Measurements from ENCODE around the gene GCFC2.

The GCFC2 gene

DNA sequence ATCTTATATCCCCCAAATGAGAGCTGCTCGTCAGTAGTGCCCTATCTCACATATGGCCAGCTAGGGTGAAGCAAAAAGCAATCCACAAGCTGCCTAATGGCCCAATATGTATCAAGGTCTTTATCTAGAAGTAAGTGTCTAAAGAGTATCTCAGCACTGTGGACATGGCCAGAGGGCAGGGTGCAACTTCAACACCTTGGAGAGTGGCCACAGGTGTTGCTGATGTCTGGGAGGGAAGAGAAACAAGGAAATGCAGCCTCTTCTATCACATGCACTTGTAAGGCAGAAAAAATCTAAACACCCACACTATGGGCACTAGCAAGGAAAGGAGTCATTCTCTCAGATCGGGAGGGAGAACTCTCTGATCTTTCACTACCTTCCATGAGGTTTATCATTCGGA lies 87.8 kb downstream of the GCFC2 start:
- Mint-ChIP-seq H3K36me3 (ENCODE audit: low read depth) (no peaks in the 10 kb centered on the region), H3K27ac (no peak overlapping the region), H3K4me1 (ENCODE audit: low read depth) (no peaks in the 10 kb centered on the region), H3K9me3 (no peaks in the 10 kb centered on the region), H3K4me3 (no peak overlapping the region), H3K27me3 (peaks cover 20% of the 10 kb centered on the region)

DNA sequence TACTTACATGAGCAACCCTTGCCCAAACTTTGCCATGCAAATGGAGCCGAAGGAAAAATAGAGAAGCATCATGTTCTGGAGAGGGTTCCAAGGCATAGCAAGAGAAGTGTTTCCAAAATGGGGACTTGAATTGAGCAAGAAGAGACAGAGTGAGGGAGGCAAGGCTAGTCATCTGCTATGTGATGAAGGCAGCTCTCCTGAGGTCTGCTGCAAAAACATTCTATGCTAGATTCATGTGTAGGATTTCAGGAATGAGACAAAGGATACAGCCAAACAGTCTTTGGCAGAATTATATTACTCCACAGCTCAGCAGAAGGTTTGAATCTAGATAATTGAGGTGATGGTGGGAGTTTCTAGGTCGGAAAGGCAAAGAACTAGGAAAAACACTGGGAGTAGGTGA lies 88.2 kb downstream of the GCFC2 start:
- Mint-ChIP-seq H3K36me3 (ENCODE audit: low read depth) (no peaks in the 10 kb centered on the region), H3K27me3 (peaks cover 24% of the 10 kb centered on the region), H3K4me3 (no peak overlapping the region), H3K27ac (no peak overlapping the region), H3K4me1 (ENCODE audit: low read depth) (no peaks in the 10 kb centered on the region), H3K9me3 (no peaks in the 10 kb centered on the region)

- Mint-ChIP-seq H3K27ac (no peak overlapping the region), H3K9me3 (no peaks in the 10 kb centered on the region), H3K27me3 (peaks cover 23% of the 10 kb centered on the region), H3K4me1 (ENCODE audit: low read depth) (no peaks in the 10 kb centered on the region), H3K36me3 (ENCODE audit: low read depth) (no peaks in the 10 kb centered on the region), H3K4me3 (no peak overlapping the region)
These were observed 89.5 kb downstream of the GCFC2 start for GRCh38 chr2:75621228-75621627.

DNA sequence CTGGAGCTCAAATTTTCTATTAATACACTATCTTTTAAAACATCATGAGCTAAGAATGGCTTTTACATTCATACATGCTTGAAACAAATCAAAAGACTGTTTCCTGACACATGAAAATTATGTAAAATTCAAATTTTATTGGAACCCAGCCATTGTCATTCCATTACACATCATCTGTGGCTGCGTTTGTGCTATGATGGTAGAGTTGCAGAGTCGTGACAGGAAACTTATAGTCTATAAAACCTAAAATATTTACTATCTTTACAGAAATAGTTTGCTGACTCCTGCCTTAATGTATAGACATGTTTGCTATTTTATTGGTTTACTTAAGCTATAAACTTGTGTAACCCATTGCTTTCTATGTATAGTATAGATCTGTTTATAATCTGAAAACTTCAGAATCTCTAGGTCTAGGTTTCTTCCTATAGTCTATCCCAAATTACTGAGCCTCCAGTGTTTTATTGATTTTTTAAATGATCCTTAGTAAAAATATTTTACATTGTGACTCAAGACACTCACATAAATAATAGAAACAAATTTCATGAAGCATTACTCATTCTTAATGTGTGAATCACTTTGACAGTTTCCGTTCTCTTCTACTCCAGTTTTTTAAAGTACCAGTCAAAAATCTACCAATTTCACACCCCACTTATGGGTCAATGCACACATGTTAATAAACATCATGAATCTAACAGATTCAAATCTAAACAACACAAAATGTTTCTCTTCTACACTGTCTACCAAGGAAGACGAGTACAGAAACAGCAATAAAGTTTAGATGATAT lies 90.6 kb downstream of the GCFC2 start:
- H3K9me3 Mint-ChIP-seq = no peaks in the 10 kb centered on the region
- no peak overlapping the region for H3K4me3 Mint-ChIP-seq
- no peaks in the 10 kb centered on the region for H3K36me3 Mint-ChIP-seq (ENCODE audit: low read depth)
- H3K4me1 Mint-ChIP-seq (ENCODE audit: low read depth) = no peaks in the 10 kb centered on the region
- H3K27ac Mint-ChIP-seq = no peak overlapping the region
- H3K27me3 Mint-ChIP-seq = peaks cover 19% of the 10 kb centered on the region

- Mint-ChIP-seq H3K27me3 (peaks cover 14% of the 10 kb centered on the region), H3K36me3 (ENCODE audit: low read depth) (no peaks in the 10 kb centered on the region), H3K27ac (no peak overlapping the region), H3K4me3 (no peak overlapping the region), H3K9me3 (no peaks in the 10 kb centered on the region), H3K4me1 (ENCODE audit: low read depth) (no peaks in the 10 kb centered on the region)
These were observed 93.8 kb downstream of the GCFC2 start for GRCh38 chr2:75616933-75617332.

DNA sequence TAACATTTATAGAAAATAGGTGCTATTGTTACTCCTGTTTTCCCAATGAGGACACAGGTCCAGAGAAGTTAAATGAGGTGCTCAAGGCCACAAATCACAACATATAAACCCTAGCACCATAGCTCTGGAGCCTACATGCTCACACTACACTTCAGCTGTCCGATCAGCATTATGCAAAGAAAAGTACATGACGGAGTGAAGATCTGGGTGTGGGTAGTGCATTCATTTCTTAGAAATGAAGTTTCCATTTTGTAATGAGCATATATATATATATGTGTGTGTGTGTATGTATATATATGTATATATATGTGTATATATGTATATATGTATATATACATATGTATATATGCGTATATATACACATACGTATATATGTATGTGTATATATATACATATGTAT lies 94.3 kb downstream of the GCFC2 start:
- Mint-ChIP-seq H3K4me1 (ENCODE audit: low read depth) (no peaks in the 10 kb centered on the region), H3K4me3 (no peak overlapping the region), H3K27me3 (peaks cover 18% of the 10 kb centered on the region), H3K36me3 (ENCODE audit: low read depth) (no peaks in the 10 kb centered on the region), H3K9me3 (no peaks in the 10 kb centered on the region), H3K27ac (no peak overlapping the region)

DNA sequence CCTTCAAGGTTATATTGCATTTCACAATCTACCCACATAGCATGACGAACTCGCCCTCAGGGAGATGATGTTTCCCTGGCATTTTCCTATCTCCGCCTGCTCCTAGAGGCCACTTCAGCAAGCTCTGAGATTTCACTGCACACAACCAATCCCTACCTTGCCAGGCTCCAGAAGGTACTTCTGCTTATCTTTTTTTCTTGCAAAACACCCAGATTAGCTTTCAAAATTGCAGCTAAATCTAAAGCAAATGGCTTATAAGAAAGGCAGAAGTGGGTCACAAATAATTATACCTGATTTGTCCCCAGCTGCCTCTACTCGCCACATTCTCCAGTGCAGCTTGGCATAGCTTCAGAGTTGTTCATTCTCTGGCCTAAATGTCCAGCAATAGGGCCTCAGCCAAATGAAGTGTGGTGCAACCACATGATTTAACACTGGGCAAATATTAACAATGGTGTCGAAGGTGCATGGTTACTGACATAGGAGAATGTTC lies 96.5 kb downstream of the GCFC2 start:
- Mint-ChIP-seq H3K4me1 (ENCODE audit: low read depth) (no peaks in the 10 kb centered on the region), H3K27me3 (peaks cover 31% of the 10 kb centered on the region), H3K9me3 (no peaks in the 10 kb centered on the region), H3K4me3 (no peak overlapping the region), H3K36me3 (ENCODE audit: low read depth) (no peaks in the 10 kb centered on the region), H3K27ac (no peak overlapping the region)

- Mint-ChIP-seq H3K27ac (no peak overlapping the region), H3K4me3 (no peak overlapping the region), H3K4me1 (ENCODE audit: low read depth) (peaks cover 7% of the 10 kb centered on the region), H3K9me3 (no peaks in the 10 kb centered on the region), H3K27me3 (peaks cover 40% of the 10 kb centered on the region), H3K36me3 (ENCODE audit: low read depth) (no peaks in the 10 kb centered on the region)
These were observed 97.9 kb downstream of the GCFC2 start for GRCh38 chr2:75612862-75613243.

Data from stimulated activated naive CD8-positive, alpha-beta T cell treated with anti-CD3 and anti-CD28 coated beads, Interleukin-15, Interleukin-2, amounts not matched to agents 100 ng/mL and 50 ng/mL, for 24 hours (primary cell).